GM21528 (cell line): ENCODE results near the gene SH3BP5L.

Source experiments
- ATAC-seq: cut with Tn5 transposase; IDR thresholded peaks from one replicate; pipeline ENCODE4 v1.9.1; 2021; ENCODE audit warnings: mild to moderate bottlenecking, moderate library complexity; ENCODE audit not compliant: unreplicated experiment, low FRiP score

Gene SH3BP5L

GRCh38 chr1:248852481-248853405, 27.0 kb upstream of the SH3BP5L start:
- ATAC-seq = no peak

DNA sequence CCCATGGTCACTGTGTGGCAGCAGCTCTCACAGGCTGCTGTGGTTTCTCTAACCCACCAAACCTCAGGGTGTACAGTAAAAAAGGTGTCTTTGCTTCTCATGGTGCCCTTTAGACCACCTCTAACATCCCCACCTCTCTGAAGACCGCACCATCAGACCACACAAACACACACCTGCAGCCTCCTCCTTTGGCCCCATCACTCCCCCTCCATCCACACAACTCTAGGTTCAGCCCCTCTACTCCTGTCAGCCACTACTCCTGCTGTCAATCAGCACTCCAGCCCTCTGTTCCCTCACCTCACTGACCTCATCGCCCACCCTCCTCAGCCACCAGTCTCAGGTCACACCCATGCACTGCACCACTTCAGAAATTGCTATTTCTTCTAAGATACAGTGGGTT, 25.7 kb upstream of the SH3BP5L start:
- no peak for ATAC-seq

DNA sequence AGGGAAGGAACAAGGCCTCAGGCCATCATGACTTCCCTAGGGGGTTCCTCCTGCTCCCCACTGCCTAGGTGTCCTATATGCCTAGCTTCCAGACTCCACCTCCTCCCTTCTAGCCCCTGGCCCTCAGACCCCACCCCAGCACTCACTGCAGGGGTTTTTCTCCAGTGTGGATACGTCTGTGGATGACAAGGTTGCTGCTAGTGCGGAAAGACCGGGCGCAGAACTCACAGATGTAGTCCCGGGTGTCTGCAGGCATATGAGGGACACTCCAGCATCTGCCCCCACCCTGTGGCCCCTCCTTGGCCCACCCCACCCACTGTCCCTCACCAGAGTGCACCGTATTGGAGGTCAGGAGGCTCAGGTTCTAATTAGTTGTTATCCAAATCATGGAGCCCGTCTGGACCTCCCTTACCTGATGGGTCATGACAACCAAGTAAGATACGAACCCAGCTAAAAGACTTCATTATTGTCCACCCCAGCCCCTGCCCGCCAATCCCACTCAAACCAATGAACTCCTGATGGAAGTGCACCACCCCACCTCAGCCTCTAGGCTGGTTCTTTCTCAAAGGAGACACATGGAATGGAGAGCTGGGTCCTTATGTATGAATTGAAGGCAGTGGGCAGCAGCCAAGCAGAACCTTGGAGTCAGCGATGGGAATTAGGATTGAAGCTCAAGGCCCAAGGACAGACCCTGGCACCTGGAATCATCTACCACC, 25.0 kb upstream of the SH3BP5L start:
- ATAC-seq = no peak

DNA sequence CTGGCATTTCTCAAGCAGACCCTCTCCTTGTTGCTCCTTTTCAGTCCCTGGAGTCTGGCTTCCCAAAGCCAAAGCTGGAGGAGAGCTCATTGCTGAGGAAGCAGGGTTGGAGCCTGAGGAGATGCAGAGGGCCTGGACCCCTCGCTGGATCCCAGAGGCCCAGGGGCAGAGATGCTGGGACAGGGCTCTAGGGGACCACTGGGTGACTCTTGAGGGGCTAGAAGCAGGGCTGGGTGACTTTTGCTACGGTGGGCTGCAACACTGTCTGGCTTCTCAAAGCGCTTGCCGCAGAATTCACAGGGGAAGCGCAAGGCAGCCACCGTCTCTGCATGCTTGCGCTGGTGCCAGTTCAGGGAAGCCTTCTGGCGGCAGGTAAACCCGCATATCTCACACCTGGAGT, 24.4 kb upstream of the SH3BP5L start:
- ATAC-seq = no peak

- no peak for ATAC-seq
These were observed 23.9 kb upstream of the SH3BP5L start for GRCh38 chr1:248849637-248850036.

DNA sequence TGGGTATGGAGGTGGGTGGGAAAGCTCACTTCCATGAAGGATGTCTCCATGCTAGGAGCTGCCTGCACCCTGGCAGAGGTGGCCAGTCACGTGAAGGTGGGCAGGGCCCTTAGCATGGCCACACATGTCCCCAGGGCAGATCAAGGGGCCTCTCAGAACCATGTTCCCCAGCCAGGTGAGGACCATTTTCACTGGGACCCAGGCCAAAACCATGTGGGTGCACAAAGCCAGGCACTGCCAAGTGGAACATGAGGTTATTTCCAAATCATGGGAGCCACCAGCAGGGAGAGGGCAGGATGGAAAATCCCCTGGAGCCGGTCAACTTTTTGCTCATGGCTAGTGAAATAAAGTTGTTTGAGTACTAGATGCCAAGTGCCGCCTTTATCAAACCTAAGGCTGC, 23.4 kb upstream of the SH3BP5L start:
- ATAC-seq = no peak

DNA sequence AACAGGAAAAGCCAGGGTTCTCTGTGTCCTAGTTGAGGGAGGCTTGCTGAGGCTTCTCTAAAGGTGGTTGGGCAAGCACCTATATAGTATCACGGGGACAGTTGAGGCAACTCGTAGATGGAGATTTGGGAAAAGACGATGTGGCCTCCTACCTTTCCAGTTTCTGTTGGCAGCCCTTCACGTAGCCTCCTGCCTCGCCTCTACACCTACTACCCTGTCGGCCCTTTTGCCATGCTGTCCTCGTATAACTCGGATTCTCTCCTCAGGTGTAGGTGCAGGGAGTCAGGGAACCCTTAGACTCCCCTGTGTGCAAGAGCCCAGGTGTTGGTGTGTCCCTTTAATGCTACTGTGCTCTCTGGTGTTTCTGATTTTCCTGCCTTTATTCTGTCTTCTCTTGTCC, 22.9 kb upstream of the SH3BP5L start:
- no peak for ATAC-seq

- no peak for ATAC-seq
These were observed 22.3 kb upstream of the SH3BP5L start for GRCh38 chr1:248847956-248848561.

GRCh38 chr1:248847181-248847955, 21.7 kb upstream of the SH3BP5L start:
- no peak for ATAC-seq

- ATAC-seq = no peak
These were observed 18.8 kb upstream of the SH3BP5L start for GRCh38 chr1:248844526-248844925.

- no peak for ATAC-seq
These were observed 18.0 kb upstream of the SH3BP5L start for GRCh38 chr1:248843687-248844086.

- ATAC-seq = no peak
These were observed 17.1 kb upstream of the SH3BP5L start for GRCh38 chr1:248842781-248843331.

DNA sequence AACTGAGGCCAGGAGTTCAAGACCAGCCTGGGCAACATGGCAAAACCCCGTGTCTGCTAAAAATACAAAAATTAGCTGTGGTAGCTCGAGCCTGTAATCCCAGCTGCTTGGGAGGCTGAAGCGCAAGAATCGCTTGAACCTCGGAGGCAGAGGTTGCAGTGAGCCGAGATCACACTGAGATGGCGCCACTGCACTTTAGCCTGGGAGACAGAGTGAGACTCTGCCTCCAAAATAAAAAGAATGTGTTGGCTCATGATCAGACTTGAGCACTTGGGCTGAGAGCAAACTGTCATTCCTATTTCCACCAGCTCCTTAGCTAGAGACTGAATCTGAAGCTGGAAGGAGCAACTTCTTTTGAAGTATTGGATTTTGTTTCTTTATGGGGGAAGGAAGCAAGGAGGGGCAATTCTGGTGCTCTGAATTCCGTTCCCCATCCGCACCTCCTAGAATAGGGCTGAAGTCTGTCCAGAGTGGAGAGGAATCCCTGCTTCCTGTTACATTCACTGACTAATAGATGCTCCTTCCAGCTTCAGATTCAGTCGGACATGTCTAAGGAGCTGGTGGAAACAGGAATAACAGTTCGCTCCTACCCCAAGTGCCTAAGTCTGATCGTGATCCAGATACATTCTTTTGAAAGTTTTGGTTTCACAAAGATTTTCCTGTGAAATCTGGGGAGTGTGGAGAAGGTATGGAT, 16.1 kb upstream of the SH3BP5L start:
- no peak for ATAC-seq

DNA sequence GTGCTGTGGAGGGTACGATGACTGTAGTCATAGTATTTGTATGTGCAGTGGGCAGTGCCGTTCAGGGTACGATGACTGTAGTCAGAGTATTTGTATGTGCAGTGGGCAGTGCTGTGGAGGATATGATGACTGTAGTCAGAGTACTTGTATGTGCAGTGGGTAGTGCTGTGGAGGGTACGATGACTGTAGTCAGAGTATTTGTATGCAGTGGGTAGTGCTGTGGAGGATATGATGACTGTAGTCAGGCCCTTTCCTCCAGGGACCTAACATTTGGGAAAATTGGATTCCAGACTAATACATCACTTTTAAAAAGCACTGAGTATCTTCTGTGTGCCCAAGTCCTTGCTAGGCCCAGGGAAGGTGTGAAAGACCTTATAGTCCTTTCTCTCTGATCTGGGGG, 15.2 kb upstream of the SH3BP5L start:
- no peak for ATAC-seq

- no peak for ATAC-seq
These were observed 13.4 kb upstream of the SH3BP5L start for GRCh38 chr1:248839168-248839555.

DNA sequence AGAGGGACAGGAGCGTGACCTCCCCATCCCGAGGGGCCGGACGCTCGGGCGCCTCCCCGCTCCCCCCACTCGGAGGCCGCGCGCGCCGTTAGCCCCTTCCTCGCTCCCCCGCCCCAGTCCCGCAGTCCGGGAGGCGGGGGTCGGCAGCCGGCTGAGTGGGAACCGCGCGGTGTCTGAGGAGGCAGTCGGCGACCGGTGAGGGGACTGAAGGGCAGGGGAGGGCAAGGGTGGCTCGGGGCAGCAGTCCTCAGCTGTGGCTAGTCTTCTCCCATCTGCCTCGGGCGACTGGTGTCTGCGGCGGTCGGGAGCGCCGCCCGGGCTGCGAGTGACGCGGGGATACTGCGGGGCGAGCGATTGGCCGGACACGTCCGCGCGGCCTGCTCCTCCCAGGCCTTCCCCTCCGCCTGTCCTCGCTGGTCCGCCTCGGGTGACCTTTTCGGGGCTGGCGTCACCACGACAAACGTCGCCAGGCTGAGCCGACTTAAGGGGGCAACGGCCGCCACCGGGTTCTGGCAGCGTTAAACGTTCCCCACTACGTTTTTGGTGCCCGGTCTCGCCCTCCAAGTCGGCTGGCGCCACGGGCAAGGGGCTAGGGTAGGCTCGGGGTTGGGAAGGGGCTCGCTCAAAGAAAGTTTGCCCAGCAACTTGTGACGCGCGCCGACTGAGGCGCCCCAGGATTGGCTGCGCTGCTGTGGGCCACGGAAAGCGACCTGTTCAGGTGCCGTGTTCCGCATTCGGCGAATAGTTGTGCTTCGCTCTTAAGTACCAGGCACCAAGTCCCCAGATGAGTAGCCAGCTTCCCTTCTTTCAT, 12.8 kb upstream of the SH3BP5L start:
- ATAC-seq = peak; percentile 75

- ATAC-seq = peak; percentile 88
These were observed 12.2 kb upstream of the SH3BP5L start, which contains the start of gene ZNF672 for GRCh38 chr1:248837781-248838356. Gene ZNF672 (plus strand): TSS chr1:248838224. CDS start chr1:248847275, 9,051 bp downstream.

DNA sequence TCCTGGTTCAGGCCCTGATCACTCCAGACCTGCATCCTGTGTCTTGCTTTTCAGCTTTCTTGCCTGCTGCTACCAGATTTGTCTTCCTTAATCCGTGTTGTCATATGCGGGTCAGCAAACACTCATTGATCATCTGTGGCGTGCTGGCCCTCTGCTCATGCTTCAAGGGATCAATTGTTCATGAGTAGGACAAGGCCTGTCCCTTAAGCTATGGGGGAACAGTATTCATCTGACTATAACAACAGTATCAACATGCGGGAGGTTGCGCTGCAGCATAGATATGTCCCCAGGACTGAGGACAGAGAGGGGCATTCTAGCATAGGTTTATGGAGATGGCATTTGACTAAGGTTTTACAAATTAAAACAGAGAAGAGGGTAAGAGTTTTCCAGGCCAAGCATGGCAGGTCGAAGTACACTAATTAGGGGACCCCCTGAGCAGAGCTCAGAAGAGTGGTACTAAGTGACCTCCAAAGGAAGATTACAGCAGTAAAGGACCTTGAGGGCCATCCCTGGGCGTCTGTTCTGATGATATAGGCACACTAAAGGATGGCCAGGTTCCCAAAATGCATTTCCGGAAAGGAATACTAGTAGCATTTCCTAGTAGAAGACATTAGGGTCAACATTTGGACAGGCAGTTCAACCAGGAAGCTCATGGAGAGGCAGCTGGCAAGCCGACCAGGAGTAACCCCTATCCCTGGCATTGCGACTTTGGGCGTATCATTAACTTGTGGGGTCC, 11.5 kb upstream of the SH3BP5L start:
- ATAC-seq = no peak
